Measurements from ENCODE around the gene PNPLA5. TPM values are rescaled to one million over a fixed set of nuclear protein-coding genes. Genes with fewer than 3 reads are reported as not detected.

Gene PNPLA5
- total and polyA plus RNA-seq, 9 of the 15 experiments (the other 6 are each of a cell fraction or from before 2014, with no cell fraction given) = not detected

- Histone ChIP-seq H3K9me3 (replicated peaks; ENCODE audit: control insufficient read depth, insufficient read depth, low read depth, low read length) (no peaks in the 10 kb centered on the region), H3K79me2 (ENCODE audit: control insufficient read depth, insufficient read depth, low read length) (no peaks in the 10 kb centered on the region), H3K4me2 (ENCODE audit: insufficient read depth, low read length) (no peak overlapping the region), H3K27me3 (ENCODE audit: control insufficient read depth in 2 of 2, insufficient read depth in 2 of 2, low read length in 2 of 2) (peaks cover 0 to 36% of the 10 kb centered on the region in 2 experiments; a peak in 4 of 5 replicates), H4K20me1 (replicated peaks; ENCODE audit: control insufficient read depth, insufficient read depth, low read length) (no peaks in the 10 kb centered on the region; the same call in 1 of the 2 replicates), H3K9ac (ENCODE audit: insufficient read depth in 1 of 2, low read depth in 2 of 2, low read length in 2 of 2) (no peak overlapping the region), H2AFZ (ENCODE audit: low read depth, low read length) (no peak overlapping the region), H3K27ac (ENCODE audit: extremely low read depth, low read depth, low read length) (no peak overlapping the region), H3K4me3 (no peak overlapping the region), H3K36me3 (ENCODE audit: control insufficient read depth, insufficient read depth, low read length) (no peaks in the 10 kb centered on the region), H3K9me1 (ENCODE audit: control insufficient read depth, insufficient read depth, low read length) (no peaks in the 10 kb centered on the region), H3K4me1 (replicated peaks in 1 of 2; ENCODE audit: control insufficient read depth in 2 of 2, insufficient read depth in 2 of 2, low read length in 2 of 2) (no peaks in the 10 kb centered on the region; a peak in 1 of 5 replicates)
- CTCF ChIA-PET (ENCODE audit: low intra/inter-chr PET ratio) = no interaction called here
- TF ChIP-seq CREM (IDR thresholded peaks at IDR 0.05; ENCODE audit: low read depth) (no peak), TCF7L2 (IDR thresholded peaks at IDR 0.05; ENCODE audit: low read depth, low read length) (no peak), CXXC5 (CRISPR knock-in tag; IDR thresholded peaks at IDR 0.05) (no peak), MAFK (IDR thresholded peaks at IDR 0.05; ENCODE audit: low read length) (no peak), EHMT2 (IDR thresholded peaks at IDR 0.05) (no peak), MCM2 (IDR thresholded peaks at IDR 0.05; ENCODE audit: low read depth) (no peak), ZNF384 (IDR thresholded peaks at IDR 0.05; ENCODE audit: low read depth, low read length) (no peak), DPF2 (IDR thresholded peaks at IDR 0.05) (no peak), ETV5 (CRISPR knock-in tag; IDR thresholded peaks at IDR 0.05; ENCODE audit: low read depth) (no peak), YY1 (IDR thresholded peaks at IDR 0.05; ENCODE audit: borderline replicate concordance in 1 of 3, control insufficient read depth in 1 of 3, extremely low read depth in 1 of 3, insufficient read depth in 3 of 3, insufficient read length in 1 of 3, insufficient replicate concordance in 2 of 3, low read depth in 1 of 3, low read length in 2 of 3) (no peak), ZNF79 (CRISPR knock-in tag; IDR thresholded peaks at IDR 0.05; ENCODE audit: low read depth) (no peak), TAF1 (IDR thresholded peaks at IDR 0.05; ENCODE audit: control insufficient read depth, extremely low read depth, insufficient read depth, low read length, severe bottlenecking) (no peak), ZNF785 (CRISPR knock-in tag; IDR thresholded peaks at IDR 0.05) (no peak)
- intact Hi-C loops (cut with micrococcal nuclease) (no loop called here), in situ Hi-C loops (cut with MboI) (no loop called here)
- POLR2A ChIA-PET = no interaction called here
- BruUV-seq (replicated peaks) = no TSS peak
- FAIRE-seq = no peak
- 3% methylated on average over 7 of the region's 18 CpGs for whole genome bisulfite sequencing (ENCODE audit: insufficient coverage, low coverage, missing lambda C conversion rate)
- no peak for DNase-seq (ENCODE audit: extremely low read depth in 1 of 4, low spot score in 3 of 4)
- no peak for ATAC-seq
These were observed 59.2 kb downstream of the PNPLA5 start for GRCh38 chr22:43832393-43833265.
